ENCODE data around the gene TAPT1.

TAPT1 gene

GRCh38 chr4:16261313-16261878 lies 35.1 kb upstream of the TAPT1 start:
- Mint-ChIP-seq H3K4me1 (no peaks in the 10 kb centered on the region), H3K27me3 (no peaks in the 10 kb centered on the region), H3K36me3 (ENCODE audit: insufficient read depth) (peaks cover 2% of the 10 kb centered on the region), H3K27ac (ENCODE audit: low read depth) (peak overlapping the region; percentile 33), H3K4me3 (no peak overlapping the region), H3K9me3 (no peaks in the 10 kb centered on the region)
- ATAC-seq (replicated peaks; ENCODE audit: extremely low read depth, poor library complexity, severe bottlenecking): no peak
- DNase-seq (ENCODE audit: low spot score in 2 of 2): no peak

- no peak for ATAC-seq (replicated peaks; ENCODE audit: extremely low read depth, poor library complexity, severe bottlenecking)
- H3K27ac Mint-ChIP-seq (ENCODE audit: low read depth): no peak overlapping the region
Observed at GRCh38 chr4:16259889-16260246, 33.6 kb upstream of the TAPT1 start.

DNA sequence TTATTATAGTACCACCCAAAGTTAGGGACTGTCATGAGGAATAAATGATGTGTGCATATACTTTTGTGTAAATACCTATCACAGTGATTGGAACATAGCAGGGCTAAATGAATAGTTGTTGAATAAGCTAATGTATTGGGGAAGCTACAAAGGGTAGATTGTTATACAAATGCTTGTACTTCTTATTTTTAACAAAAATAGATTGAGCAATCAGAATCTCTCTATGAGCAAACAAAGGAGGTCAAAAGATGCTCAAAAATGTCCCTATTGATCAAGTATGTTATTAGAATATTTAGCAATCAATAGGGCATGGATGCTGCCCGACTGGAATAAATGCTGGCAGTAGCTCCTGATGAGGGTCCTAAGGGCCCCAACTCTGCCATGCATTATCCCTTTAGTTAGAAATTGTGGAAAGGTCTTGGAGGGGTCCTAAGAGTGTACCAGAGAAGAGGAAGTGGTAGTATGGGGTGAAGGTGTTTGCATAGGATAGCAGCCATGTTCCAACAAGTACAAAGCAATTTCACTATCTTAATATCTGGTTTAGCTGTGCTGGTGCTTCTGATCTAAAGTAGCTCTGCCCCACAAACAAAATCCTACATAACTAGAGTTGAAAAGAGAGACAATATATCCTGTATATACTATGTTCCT lies 33.1 kb upstream of the TAPT1 start:
- H3K27me3 Mint-ChIP-seq: no peaks in the 10 kb centered on the region
- DNase-seq (ENCODE audit: low spot score in 2 of 2) (no peak), ATAC-seq (replicated peaks; ENCODE audit: extremely low read depth, poor library complexity, severe bottlenecking) (no peak)
- H3K4me1 Mint-ChIP-seq: no peaks in the 10 kb centered on the region
- H3K4me3 Mint-ChIP-seq: no peak overlapping the region
- peaks cover 2% of the 10 kb centered on the region for H3K36me3 Mint-ChIP-seq (ENCODE audit: insufficient read depth)
- no peaks in the 10 kb centered on the region for H3K9me3 Mint-ChIP-seq
- no peak overlapping the region for H3K27ac Mint-ChIP-seq (ENCODE audit: low read depth)

More at GRCh38 chr4:16259889-16260246, 33.6 kb upstream of the TAPT1 start:
- Mint-ChIP-seq H3K27me3 (no peaks in the 10 kb centered on the region), H3K36me3 (ENCODE audit: insufficient read depth) (peaks cover 2% of the 10 kb centered on the region), H3K4me3 (no peak overlapping the region), H3K4me1 (no peaks in the 10 kb centered on the region), H3K9me3 (no peaks in the 10 kb centered on the region)
- no peak for DNase-seq (ENCODE audit: low spot score in 2 of 2)

- no peak for DNase-seq (ENCODE audit: low spot score in 2 of 2)
- no peaks in the 10 kb centered on the region for H3K4me1 Mint-ChIP-seq
- H3K9me3 Mint-ChIP-seq: no peaks in the 10 kb centered on the region
- no peak for ATAC-seq (replicated peaks; ENCODE audit: extremely low read depth, poor library complexity, severe bottlenecking)
- peak overlapping the region; percentile 39 for H3K27ac Mint-ChIP-seq (ENCODE audit: low read depth)
- no peaks in the 10 kb centered on the region for H3K27me3 Mint-ChIP-seq
- H3K36me3 Mint-ChIP-seq (ENCODE audit: insufficient read depth): peaks cover 6% of the 10 kb centered on the region
- H3K4me3 Mint-ChIP-seq: no peak overlapping the region
Observed at GRCh38 chr4:16257611-16258010, 31.3 kb upstream of the TAPT1 start.

DNA sequence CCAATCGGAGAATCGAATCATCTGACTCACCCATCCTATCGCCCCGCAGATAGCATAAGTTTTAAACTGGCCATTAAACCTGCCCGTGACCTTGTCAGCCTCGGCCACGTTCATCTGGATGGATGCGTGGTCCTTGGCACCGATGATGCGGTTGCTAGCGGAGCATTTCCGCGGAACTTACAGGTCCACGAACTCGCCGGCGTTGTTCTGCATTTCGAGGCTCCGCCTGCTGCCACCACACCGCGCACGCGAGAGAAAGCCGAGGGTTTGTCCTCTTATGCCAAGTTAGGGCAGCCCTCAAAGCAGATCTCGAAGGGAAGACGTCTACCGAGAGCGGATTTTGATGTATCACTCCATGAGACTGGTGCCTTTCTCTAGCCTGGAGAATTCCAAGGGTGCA lies 30.1 kb upstream of the TAPT1 start:
- Mint-ChIP-seq H3K36me3 (ENCODE audit: insufficient read depth) (peaks cover 4% of the 10 kb centered on the region), H3K4me3 (no peak overlapping the region), H3K4me1 (no peaks in the 10 kb centered on the region), H3K9me3 (no peaks in the 10 kb centered on the region), H3K27me3 (no peaks in the 10 kb centered on the region), H3K27ac (ENCODE audit: low read depth) (no peak overlapping the region)
- DNase-seq (ENCODE audit: low spot score in 2 of 2) (no peak), ATAC-seq (replicated peaks; ENCODE audit: extremely low read depth, poor library complexity, severe bottlenecking) (no peak)

DNA sequence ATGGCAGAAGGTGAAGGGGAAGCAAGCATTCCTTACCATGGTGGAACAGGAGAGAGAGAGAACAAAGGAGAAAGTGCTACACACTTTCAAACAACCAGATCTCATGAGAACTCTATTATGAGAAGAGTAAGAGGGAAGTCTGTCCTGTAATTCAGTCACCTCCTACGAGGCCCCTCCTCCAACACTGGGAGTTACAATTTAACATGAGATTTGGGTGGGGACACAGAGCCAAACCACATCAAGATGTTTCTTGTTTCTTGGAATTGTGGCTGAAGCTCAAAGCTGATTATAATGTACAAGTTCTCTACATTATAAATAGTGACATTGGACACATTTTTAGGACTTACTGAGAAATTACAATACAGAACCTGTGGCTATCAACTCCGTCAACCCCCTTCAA lies 29.5 kb upstream of the TAPT1 start:
- no peak overlapping the region for H3K4me3 Mint-ChIP-seq
- no peaks in the 10 kb centered on the region for H3K27me3 Mint-ChIP-seq
- H3K27ac Mint-ChIP-seq (ENCODE audit: low read depth): no peak overlapping the region
- H3K36me3 Mint-ChIP-seq (ENCODE audit: insufficient read depth): peaks cover 4% of the 10 kb centered on the region
- ATAC-seq (replicated peaks; ENCODE audit: extremely low read depth, poor library complexity, severe bottlenecking) (no peak), DNase-seq (ENCODE audit: low spot score in 2 of 2) (no peak)
- H3K4me1 Mint-ChIP-seq: no peaks in the 10 kb centered on the region
- H3K9me3 Mint-ChIP-seq: no peaks in the 10 kb centered on the region

- no peak for DNase-seq (ENCODE audit: low spot score in 2 of 2)
- Mint-ChIP-seq H3K4me1 (no peaks in the 10 kb centered on the region), H3K36me3 (ENCODE audit: insufficient read depth) (peaks cover 6% of the 10 kb centered on the region), H3K4me3 (no peak overlapping the region), H3K9me3 (no peaks in the 10 kb centered on the region), H3K27ac (ENCODE audit: low read depth) (no peak overlapping the region), H3K27me3 (no peaks in the 10 kb centered on the region)
- ATAC-seq (replicated peaks; ENCODE audit: extremely low read depth, poor library complexity, severe bottlenecking): no peak
Observed at GRCh38 chr4:16253127-16253960, 27.1 kb upstream of the TAPT1 start.

GRCh38 chr4:16250661-16251365 lies 24.5 kb upstream of the TAPT1 start:
- ATAC-seq (replicated peaks; ENCODE audit: extremely low read depth, poor library complexity, severe bottlenecking) (no peak), DNase-seq (ENCODE audit: low spot score in 2 of 2) (no peak)
- no peaks in the 10 kb centered on the region for H3K27me3 Mint-ChIP-seq
- H3K4me3 Mint-ChIP-seq: no peak overlapping the region
- H3K36me3 Mint-ChIP-seq (ENCODE audit: insufficient read depth): peaks cover 6% of the 10 kb centered on the region
- H3K9me3 Mint-ChIP-seq: no peaks in the 10 kb centered on the region
- H3K4me1 Mint-ChIP-seq: no peaks in the 10 kb centered on the region
- no peak overlapping the region for H3K27ac Mint-ChIP-seq (ENCODE audit: low read depth)

- Mint-ChIP-seq H3K4me1 (no peaks in the 10 kb centered on the region), H3K4me3 (no peak overlapping the region), H3K27me3 (no peaks in the 10 kb centered on the region), H3K36me3 (ENCODE audit: insufficient read depth) (peaks cover 4% of the 10 kb centered on the region), H3K9me3 (no peaks in the 10 kb centered on the region), H3K27ac (ENCODE audit: low read depth) (no peak overlapping the region)
- ATAC-seq (replicated peaks; ENCODE audit: extremely low read depth, poor library complexity, severe bottlenecking) (no peak), DNase-seq (ENCODE audit: low spot score in 2 of 2) (no peak)
Observed at GRCh38 chr4:16248605-16249004, 22.3 kb upstream of the TAPT1 start.

- Mint-ChIP-seq H3K27me3 (no peaks in the 10 kb centered on the region), H3K9me3 (no peaks in the 10 kb centered on the region), H3K4me3 (no peak overlapping the region), H3K27ac (ENCODE audit: low read depth) (no peak overlapping the region), H3K36me3 (ENCODE audit: insufficient read depth) (peaks cover 2% of the 10 kb centered on the region), H3K4me1 (no peaks in the 10 kb centered on the region)
- DNase-seq (ENCODE audit: low spot score in 2 of 2) (no peak), ATAC-seq (replicated peaks; ENCODE audit: extremely low read depth, poor library complexity, severe bottlenecking) (no peak)
Observed at GRCh38 chr4:16245241-16245640, 19.0 kb upstream of the TAPT1 start.

- Mint-ChIP-seq H3K4me3 (no peak overlapping the region), H3K36me3 (ENCODE audit: insufficient read depth) (no peaks in the 10 kb centered on the region), H3K9me3 (no peaks in the 10 kb centered on the region), H3K27ac (ENCODE audit: low read depth) (no peak overlapping the region), H3K4me1 (no peaks in the 10 kb centered on the region), H3K27me3 (no peaks in the 10 kb centered on the region)
- DNase-seq (ENCODE audit: low spot score in 2 of 2): no peak
- no peak for ATAC-seq (replicated peaks; ENCODE audit: extremely low read depth, poor library complexity, severe bottlenecking)
Observed at GRCh38 chr4:16243285-16243684, 17.0 kb upstream of the TAPT1 start.

DNA sequence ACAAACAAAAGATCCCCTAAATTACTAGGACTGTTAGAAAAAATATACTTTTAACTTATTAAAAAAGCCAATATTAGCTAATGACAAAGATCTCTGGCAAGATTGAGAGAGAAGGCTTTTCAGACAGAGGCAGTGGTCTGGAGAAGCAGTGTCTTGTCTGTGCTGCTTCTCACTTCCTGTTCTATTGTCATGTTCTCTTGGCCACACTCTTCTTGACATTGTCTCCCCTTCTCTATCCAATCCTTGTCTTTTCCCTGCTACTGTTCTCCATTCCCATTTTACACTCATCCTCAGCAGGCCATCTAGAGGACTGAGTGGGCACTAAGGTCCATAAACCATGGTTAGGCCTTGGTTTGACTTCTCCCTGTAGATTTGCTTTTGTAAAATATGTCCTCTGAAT lies 14.0 kb upstream of the TAPT1 start:
- Mint-ChIP-seq H3K27me3 (no peaks in the 10 kb centered on the region), H3K4me3 (no peak overlapping the region), H3K4me1 (no peaks in the 10 kb centered on the region), H3K9me3 (no peaks in the 10 kb centered on the region), H3K36me3 (ENCODE audit: insufficient read depth) (no peaks in the 10 kb centered on the region), H3K27ac (ENCODE audit: low read depth) (no peak overlapping the region)
- no peak for ATAC-seq (replicated peaks; ENCODE audit: extremely low read depth, poor library complexity, severe bottlenecking)
- DNase-seq (ENCODE audit: low spot score in 2 of 2): no peak

Data from central memory CD8-positive, alpha-beta T cell (primary cell).